GM18868 (cell line): ENCODE measurements around the gene DCPS.
"Not testable (repeated sequence)": the region's sequence is repeated elsewhere in the genome, so short reads cannot be mapped to it uniquely, and the experiment has no call there.

Experiments
- ATAC-seq: cut with Tn5 transposase; IDR thresholded peaks from one replicate; pipeline ENCODE4 v1.9.1; 2021; ENCODE audit warnings: mild to moderate bottlenecking, moderate library complexity; ENCODE audit not compliant: unreplicated experiment

Gene DCPS

GRCh38 chr11:126378763-126379162, 74.9 kb downstream of the DCPS start:
- no peak for ATAC-seq

- ATAC-seq, result no peak
These were observed 77.0 kb downstream of the DCPS start for GRCh38 chr11:126380909-126381308.

DNA sequence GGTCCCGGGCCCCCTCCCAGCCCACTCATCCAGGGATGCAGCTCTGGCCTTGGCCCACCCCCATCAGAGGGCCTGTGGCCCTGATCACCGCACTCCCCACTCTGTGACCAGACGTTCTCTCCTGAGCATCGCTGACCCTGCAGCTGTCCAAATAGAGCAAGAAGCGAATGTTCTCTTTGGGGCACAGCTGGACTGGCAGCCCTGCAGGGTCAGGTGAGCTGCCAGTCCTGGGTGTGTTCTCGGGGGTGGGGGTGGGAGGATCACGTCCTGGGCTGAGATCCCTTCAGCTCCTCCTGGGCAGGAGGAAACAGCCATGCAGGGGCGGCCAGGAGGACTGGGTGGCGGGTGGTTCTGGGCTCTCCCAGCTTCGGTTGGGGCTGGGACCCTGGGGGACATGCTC, 78.1 kb downstream of the DCPS start:
- ATAC-seq, result not testable (repeated sequence)

DNA sequence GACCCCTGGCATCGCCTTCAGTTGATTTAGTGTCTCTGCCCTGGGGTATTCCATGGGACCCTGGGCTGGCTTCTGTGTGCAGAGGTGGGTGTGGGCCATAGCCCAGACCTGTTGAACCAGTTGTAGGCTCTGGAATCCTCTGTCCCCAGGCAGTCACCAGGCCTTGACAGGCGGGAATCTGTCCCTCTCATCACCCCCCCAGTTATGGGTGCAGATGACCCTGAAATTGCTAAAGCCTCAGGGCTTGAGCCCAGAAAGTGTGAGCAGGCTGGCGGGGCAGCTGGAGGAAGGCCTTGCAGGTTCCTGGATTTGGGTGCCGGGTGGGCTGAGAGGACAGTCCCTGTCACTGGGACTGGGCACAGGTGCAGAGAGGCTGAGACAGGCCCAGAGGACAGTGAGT, 78.8 kb downstream of the DCPS start:
- not testable (repeated sequence) for ATAC-seq

GRCh38 chr11:126383339-126384335, 79.8 kb downstream of the DCPS start:
- no peak for ATAC-seq

GRCh38 chr11:126384449-126385070, 80.7 kb downstream of the DCPS start:
- no peak for ATAC-seq

- no peak for ATAC-seq
These were observed 82.3 kb downstream of the DCPS start for GRCh38 chr11:126385991-126386728.

GRCh38 chr11:126386729-126387071, 82.8 kb downstream of the DCPS start:
- ATAC-seq, result not testable (repeated sequence)

- no peak for ATAC-seq
These were observed 84.0 kb downstream of the DCPS start for GRCh38 chr11:126387857-126388256.

DNA sequence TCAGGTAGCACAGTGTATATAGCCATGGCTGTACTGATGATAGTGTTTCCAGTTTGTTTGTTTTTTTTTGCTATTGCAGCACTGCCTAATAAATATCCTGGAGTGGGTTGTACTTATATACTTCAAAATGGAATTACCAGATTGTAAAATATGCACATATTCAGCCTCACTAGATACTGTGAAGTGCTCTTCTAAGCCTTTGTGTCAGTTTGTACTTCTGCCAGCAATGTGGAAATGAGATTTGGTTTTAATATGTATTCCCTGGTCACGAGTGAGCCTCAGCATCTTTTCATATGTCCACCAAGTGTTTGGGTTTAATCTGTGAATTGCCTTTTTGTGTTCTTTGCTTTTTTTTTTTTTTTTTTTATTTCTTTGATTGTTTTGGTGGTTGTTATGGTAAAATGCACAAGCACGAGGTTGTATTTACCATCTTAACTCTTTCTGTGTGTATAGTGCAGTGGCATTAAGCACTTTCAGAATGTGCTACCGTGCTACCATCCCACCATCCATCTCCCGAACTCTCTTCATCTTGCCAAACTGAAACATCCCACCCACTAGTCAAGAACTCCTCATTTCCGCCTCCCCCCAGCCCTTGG, 86.5 kb downstream of the DCPS start:
- no peak for ATAC-seq

DNA sequence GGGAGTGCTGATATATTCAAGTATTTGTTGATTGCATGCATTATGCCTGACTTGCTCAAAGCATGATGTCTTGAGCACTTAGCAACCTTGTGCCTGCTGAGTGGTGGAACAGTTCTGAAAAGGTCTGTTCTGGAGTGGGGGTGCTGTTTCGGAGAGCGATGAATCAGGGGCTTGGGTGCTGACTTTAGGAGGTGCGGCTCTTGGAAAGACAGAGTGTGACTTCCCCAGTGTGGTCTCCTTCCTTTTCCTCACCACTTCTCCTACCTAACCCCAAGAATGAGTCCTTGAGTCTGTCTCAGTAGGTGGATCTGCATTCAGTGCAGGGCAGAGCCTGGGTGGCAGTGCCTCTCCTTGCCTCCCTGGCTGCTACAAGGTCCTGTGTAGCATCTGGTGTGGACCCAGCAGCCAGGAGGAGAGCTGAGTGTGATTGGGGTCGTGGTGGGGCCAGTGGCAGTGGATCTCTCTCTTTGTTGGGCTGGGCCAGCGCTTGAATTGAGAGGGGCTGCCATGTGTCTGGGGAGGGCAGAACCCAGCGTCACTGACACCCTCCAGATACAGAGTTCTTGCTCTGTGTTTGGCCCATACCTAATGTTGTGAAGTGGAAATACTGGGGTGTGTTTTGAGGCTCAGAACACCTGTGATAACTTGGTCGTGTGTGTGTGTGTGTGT, 87.6 kb downstream of the DCPS start:
- no peak for ATAC-seq

DNA sequence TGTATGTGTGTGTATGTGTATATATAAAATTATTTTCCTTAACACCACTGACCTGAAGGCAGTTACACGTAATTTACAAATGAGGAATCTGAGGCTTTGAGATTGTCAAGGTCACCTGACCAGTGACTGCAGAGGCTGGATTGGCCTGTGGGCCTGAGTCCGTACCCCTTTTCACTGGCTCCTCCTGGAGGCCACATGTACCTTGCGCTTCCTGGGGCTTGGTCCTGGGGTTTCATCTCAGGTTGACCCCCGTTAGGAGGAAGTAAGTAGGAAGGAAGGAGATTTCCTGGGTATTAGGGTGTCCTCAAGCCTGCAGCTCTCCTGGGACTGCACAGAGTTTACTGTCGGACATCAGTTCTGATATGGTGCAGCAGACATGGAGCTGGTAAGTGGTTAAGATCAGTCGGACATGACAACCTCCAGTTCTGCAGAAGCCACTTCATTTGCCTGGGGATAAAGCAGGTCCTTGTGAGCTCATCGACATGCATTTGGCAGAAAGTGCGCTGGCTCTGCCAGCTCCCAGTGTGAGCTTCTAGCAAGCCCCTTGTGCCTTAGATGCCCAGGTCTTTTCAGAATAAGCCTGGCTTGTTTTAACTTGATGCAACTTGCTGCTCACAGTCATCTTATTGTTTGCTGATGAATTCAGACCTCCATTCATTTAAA, 88.2 kb downstream of the DCPS start:
- ATAC-seq, result peak; percentile 46

GRCh38 chr11:126392633-126393013, 88.8 kb downstream of the DCPS start:
- ATAC-seq, result no peak

DNA sequence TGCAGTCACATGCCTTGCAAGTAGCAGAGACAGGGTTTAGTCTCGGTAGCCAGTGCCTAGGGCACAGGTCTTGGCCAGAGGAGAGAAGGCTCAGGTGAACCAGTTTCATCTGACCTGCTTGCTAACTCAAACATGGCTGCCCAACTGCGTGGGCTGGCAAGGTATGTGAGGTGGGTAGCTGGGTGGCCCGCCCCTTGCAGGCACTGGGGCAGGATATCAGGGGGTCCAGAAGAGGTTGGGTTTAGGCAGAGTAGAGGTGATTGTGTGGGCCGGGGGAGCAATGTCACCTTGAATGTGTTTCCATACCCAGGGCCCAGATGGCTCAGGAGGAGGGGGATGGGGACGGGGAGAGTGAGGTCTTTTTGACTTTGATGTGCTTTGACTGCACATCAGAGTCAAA, 89.3 kb downstream of the DCPS start:
- ATAC-seq, result no peak

- no peak for ATAC-seq
These were observed 90.2 kb downstream of the DCPS start for GRCh38 chr11:126394036-126394435.

DNA sequence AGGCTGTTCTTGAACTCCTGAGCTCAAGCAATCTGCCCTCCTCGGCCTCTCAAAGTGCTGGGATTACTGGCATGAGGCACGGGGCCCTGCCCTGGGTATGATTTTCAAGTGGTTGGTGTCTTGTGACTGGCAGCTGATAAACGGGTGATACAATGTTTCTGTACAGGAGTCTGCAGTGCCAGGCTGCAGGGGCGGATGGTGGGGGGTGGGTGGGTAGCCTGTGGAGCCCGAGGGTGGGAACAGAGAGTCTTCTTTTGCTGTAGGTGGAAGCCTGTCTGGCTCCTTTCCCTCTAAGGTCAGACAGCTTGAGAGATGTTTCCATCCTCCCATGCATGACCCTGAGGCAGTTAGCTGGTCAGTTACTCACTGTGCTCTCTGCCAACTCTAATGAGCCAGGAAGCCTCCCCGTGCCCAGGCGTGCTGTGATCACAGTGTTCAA, 90.8 kb downstream of the DCPS start:
- ATAC-seq, result not testable (repeated sequence)
